HG02571 (cell line): ENCODE data around the gene BOLA1.
A peak's percentile ranks its signal among the peaks of the same experiment; 100 is the strongest.
"Not testable (repeated sequence)": the region's sequence is repeated elsewhere in the genome, so short reads cannot be mapped to it uniquely, and the experiment has no call there.

Source experiments
- ATAC-seq: cut with Tn5 transposase; IDR thresholded peaks from one replicate; pipeline ENCODE4 v1.9.1; 2021; ENCODE audit warnings: mild to moderate bottlenecking, moderate library complexity; ENCODE audit not compliant: unreplicated experiment

The BOLA1 gene

GRCh38 chr1:149899460-149900284 is at the start of gene BOLA1:
Gene BOLA1, plus strand, starts transcription at chr1:149899568. Its CDS starts 492 bp downstream, at chr1:149900060.
- ATAC-seq = peak; percentile 94

- no peak for ATAC-seq
Measured at GRCh38 chr1:149849947-149850360, 49.4 kb upstream of the BOLA1 start.

- ATAC-seq = peak; percentile 53
Measured at GRCh38 chr1:149850732-149851345, 48.5 kb upstream of the BOLA1 start.

GRCh38 chr1:149851585-149852213 is 47.7 kb upstream of the BOLA1 start:
- ATAC-seq = peak; percentile 28

- ATAC-seq = not testable (repeated sequence)
Measured at GRCh38 chr1:149852263-149852662, 47.1 kb upstream of the BOLA1 start.

- peak; percentile 7 for ATAC-seq
Measured at GRCh38 chr1:149860271-149860670, 39.1 kb upstream of the BOLA1 start.

- ATAC-seq = peak; percentile 62
Measured at GRCh38 chr1:149860684-149861496, 38.5 kb upstream of the BOLA1 start.

GRCh38 chr1:149861497-149862054 is 37.8 kb upstream of the BOLA1 start:
- ATAC-seq = peak; percentile 1

GRCh38 chr1:149866887-149867286 is 32.5 kb upstream of the BOLA1 start:
- ATAC-seq = not testable (repeated sequence)

GRCh38 chr1:149873060-149873459 is 26.3 kb upstream of the BOLA1 start:
- not testable (repeated sequence) for ATAC-seq

GRCh38 chr1:149877211-149877946 is 22.0 kb upstream of the BOLA1 start:
- ATAC-seq = no peak

GRCh38 chr1:149879556-149879955 is 19.8 kb upstream of the BOLA1 start:
- ATAC-seq = no peak

- ATAC-seq = no peak
Measured at GRCh38 chr1:149881876-149882275, 17.5 kb upstream of the BOLA1 start.

- ATAC-seq = no peak
Measured at GRCh38 chr1:149883598-149884247, 15.6 kb upstream of the BOLA1 start.

GRCh38 chr1:149884433-149885338 is 14.7 kb upstream of the BOLA1 start:
- ATAC-seq = no peak

- ATAC-seq = no peak
Measured at GRCh38 chr1:149885339-149886120, 13.8 kb upstream of the BOLA1 start.

GRCh38 chr1:149886121-149886395 is 13.3 kb upstream of the BOLA1 start:
- ATAC-seq = not testable (repeated sequence)
